ENCODE results near the gene PTGIS. TPM values are rescaled to one million over a fixed set of nuclear protein-coding genes. Genes with fewer than 3 reads are reported as not detected.

Gene PTGIS
- total RNA-seq, 2 donors from 2014 or later: 14.1 to 20.9 TPM

DNA sequence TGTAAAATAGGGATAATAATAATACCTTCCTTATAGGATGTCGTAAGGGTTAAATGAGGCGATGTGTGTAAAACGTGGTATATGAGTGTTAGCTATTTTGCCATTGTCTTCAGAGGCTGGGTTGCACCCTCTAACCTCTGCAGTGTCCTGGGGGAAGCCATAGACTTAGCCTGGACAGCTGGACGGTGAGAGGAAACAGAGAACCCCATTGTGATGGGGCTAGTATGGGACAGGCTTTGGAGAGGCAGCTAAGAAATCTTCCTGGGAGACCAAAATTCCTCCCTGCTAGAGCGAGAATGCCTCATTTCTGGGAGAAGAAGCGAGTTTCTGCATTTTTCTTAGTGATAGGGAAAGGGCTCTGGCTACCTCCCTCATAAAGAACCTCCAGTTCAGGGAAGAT lies 108.3 kb downstream of the PTGIS start:
- no peaks in the 10 kb centered on the region for H3K27me3 ChIP-seq (ENCODE audit: control insufficient read depth, insufficient read depth, low read length, poor library complexity, severe bottlenecking)
- peaks cover 2% of the 10 kb centered on the region for H3K27me3 Mint-ChIP-seq (ENCODE audit: insufficient read depth)
- 85 to 87% methylated on average over 5 to 6 of the region's 6 CpGs for WGBS, 2 experiments (ENCODE audit: insufficient coverage in 1 of 2, insufficient read length in 1 of 2)

GRCh38 chr20:49457444-49457843 lies 110.5 kb downstream of the PTGIS start:
- Histone ChIP-seq H3K9ac (ENCODE audit: extremely low read depth, low read length, poor library complexity, severe bottlenecking) (no peak overlapping the region), H3K4me3 (ENCODE audit: low read length) (no peak overlapping the region), H3K36me3 (ENCODE audit: control insufficient read depth, insufficient read depth, low read length) (no peaks in the 10 kb centered on the region), H3K4me1 (ENCODE audit: control insufficient read depth, insufficient read depth, low read length) (peaks cover 4% of the 10 kb centered on the region), H3K9me3 (ENCODE audit: control insufficient read depth, low read length) (no peaks in the 10 kb centered on the region), H3K27ac (ENCODE audit: low read depth, low read length) (no peak overlapping the region), H3K27me3 (ENCODE audit: control insufficient read depth, insufficient read depth, low read length, poor library complexity, severe bottlenecking) (no peaks in the 10 kb centered on the region)
- H3K36me3 Mint-ChIP-seq (ENCODE audit: low read depth): no peaks in the 10 kb centered on the region
- peaks cover 7% of the 10 kb centered on the region for H3K4me1 Mint-ChIP-seq
- H3K9me3 Mint-ChIP-seq: no peaks in the 10 kb centered on the region
- TF ChIP-seq, protein P1, sequence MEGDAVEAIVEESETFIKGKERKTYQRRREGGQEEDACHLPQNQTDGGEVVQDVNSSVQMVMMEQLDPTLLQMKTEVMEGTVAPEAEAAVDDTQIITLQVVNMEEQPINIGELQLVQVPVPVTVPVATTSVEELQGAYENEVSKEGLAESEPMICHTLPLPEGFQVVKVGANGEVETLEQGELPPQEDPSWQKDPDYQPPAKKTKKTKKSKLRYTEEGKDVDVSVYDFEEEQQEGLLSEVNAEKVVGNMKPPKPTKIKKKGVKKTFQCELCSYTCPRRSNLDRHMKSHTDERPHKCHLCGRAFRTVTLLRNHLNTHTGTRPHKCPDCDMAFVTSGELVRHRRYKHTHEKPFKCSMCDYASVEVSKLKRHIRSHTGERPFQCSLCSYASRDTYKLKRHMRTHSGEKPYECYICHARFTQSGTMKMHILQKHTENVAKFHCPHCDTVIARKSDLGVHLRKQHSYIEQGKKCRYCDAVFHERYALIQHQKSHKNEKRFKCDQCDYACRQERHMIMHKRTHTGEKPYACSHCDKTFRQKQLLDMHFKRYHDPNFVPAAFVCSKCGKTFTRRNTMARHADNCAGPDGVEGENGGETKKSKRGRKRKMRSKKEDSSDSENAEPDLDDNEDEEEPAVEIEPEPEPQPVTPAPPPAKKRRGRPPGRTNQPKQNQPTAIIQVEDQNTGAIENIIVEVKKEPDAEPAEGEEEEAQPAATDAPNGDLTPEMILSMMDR (conservative IDR thresholded peaks at IDR 0.05): no peak
- H3K27ac Mint-ChIP-seq: no peak overlapping the region
- no peak overlapping the region for H3K4me3 Mint-ChIP-seq
- WGBS, 2 experiments (ENCODE audit: insufficient coverage in 1 of 2, insufficient read length in 1 of 2): 85% methylated on average over 1 of the region's 1 CpG; no CpG with 5 or more reads in 1 of the 2 experiments
- H3K27me3 Mint-ChIP-seq (ENCODE audit: insufficient read depth): peaks cover 4% of the 10 kb centered on the region
- DNase-seq: no peak

More for the DNA sequence above, 108.3 kb downstream of the PTGIS start:
- TF ChIP-seq, protein P1 (conservative IDR thresholded peaks at IDR 0.05): no peak
- Mint-ChIP-seq H3K9me3 (no peaks in the 10 kb centered on the region), H3K27ac (no peak overlapping the region), H3K4me3 (no peak overlapping the region), H3K4me1 (peaks cover 7% of the 10 kb centered on the region), H3K36me3 (ENCODE audit: low read depth) (no peaks in the 10 kb centered on the region)
- H3K9me3 ChIP-seq (ENCODE audit: control insufficient read depth, low read length): no peaks in the 10 kb centered on the region
- no peaks in the 10 kb centered on the region for H3K36me3 ChIP-seq (ENCODE audit: control insufficient read depth, insufficient read depth, low read length)
- H3K4me1 ChIP-seq (ENCODE audit: control insufficient read depth, insufficient read depth, low read length): peaks cover 4% of the 10 kb centered on the region
- DNase-seq: no peak
- H3K9ac ChIP-seq (ENCODE audit: extremely low read depth, low read length, poor library complexity, severe bottlenecking): no peak overlapping the region
- H3K27ac ChIP-seq (ENCODE audit: low read depth, low read length): no peak overlapping the region
- no peak overlapping the region for H3K4me3 ChIP-seq (ENCODE audit: low read length)

- Histone ChIP-seq H3K9me3 (ENCODE audit: control insufficient read depth, low read length) (no peaks in the 10 kb centered on the region), H3K27me3 (ENCODE audit: control insufficient read depth, insufficient read depth, low read length, poor library complexity, severe bottlenecking) (no peaks in the 10 kb centered on the region), H3K36me3 (ENCODE audit: control insufficient read depth, insufficient read depth, low read length) (no peaks in the 10 kb centered on the region), H3K9ac (ENCODE audit: extremely low read depth, low read length, poor library complexity, severe bottlenecking) (no peak overlapping the region), H3K27ac (ENCODE audit: low read depth, low read length) (no peak overlapping the region), H3K4me1 (ENCODE audit: control insufficient read depth, insufficient read depth, low read length) (peaks cover 4% of the 10 kb centered on the region), H3K4me3 (ENCODE audit: low read length) (no peak overlapping the region)
- H3K27ac Mint-ChIP-seq: no peak overlapping the region
- no peaks in the 10 kb centered on the region for H3K36me3 Mint-ChIP-seq (ENCODE audit: low read depth)
- no peaks in the 10 kb centered on the region for H3K9me3 Mint-ChIP-seq
- H3K4me3 Mint-ChIP-seq: no peak overlapping the region
- DNase-seq: no peak
- TF ChIP-seq, protein P1 (conservative IDR thresholded peaks at IDR 0.05): no peak
- peaks cover 6% of the 10 kb centered on the region for H3K27me3 Mint-ChIP-seq (ENCODE audit: insufficient read depth)
- H3K4me1 Mint-ChIP-seq: peaks cover 7% of the 10 kb centered on the region
- 95 to 96% methylated on average over 6 of the region's 6 CpGs for WGBS, 2 experiments (ENCODE audit: insufficient coverage in 1 of 2, insufficient read length in 1 of 2)
These were observed 111.3 kb downstream of the PTGIS start for GRCh38 chr20:49456646-49457045.

Measured in endodermal cell (in vitro differentiated cells).